SU-DHL-6 (cell line): ENCODE data around the gene UBFD1.

Experiments
- CTCF ChIP-seq: fragments of 200-600 bp; sonication (generic); IDR thresholded peaks from one replicate; pipeline ENCODE4 v1.5.1; 2017; ENCODE audit warnings: antibody characterized with exemption, mild to moderate bottlenecking, low read length, moderate library complexity; ENCODE audit not compliant: insufficient read depth, poor library complexity, severe bottlenecking
- EZH2phosphoT487 ChIP-seq: fragments of 200-600 bp; sonication (generic), shearing (Covaris generic); conservative IDR thresholded peaks from 2 replicates; pipeline ENCODE4 v1.6.1; 2018; ENCODE audit warnings: mild to moderate bottlenecking, antibody characterized with exemption, low read length, moderate library complexity, mixed read lengths

GRCh38 chr16:23532448-23532847 is 25.1 kb upstream of the UBFD1 start:
- TF ChIP-seq CTCF (no peak), EZH2phosphoT487 (no peak)
